Activated naive CD4-positive, alpha-beta T cell treated with anti-CD3 and anti-CD28 coated beads for 36 hours (primary cell): Measurements from ENCODE around the gene COL23A1. TPM values are rescaled to one million over a fixed set of nuclear protein-coding genes. Genes with fewer than 3 reads are reported as not detected.

Experiments used
- CTCF ChIA-PET: fragments of 350-600 bp; sonication (Branson Sonifier 250); formaldehyde crosslinking; loops from one replicate; lab custom pipeline; 2021; ENCODE audit warnings: antibody characterized with exemption; lab: Charles Lee
- DNase-seq: peaks from one replicate; pipeline ENCODE4 v3.0.0-alpha.2; 2020
- H3K27ac Mint-ChIP-seq: one replicate; pipeline ENCODE4 v1.8.0; 2021; ENCODE audit warnings: mild to moderate bottlenecking, mixed read lengths
- H3K27me3 Mint-ChIP-seq: one replicate; pipeline ENCODE4 v1.8.0; 2021; ENCODE audit warnings: low read depth, mixed read lengths
- H3K36me3 Mint-ChIP-seq: one replicate; pipeline ENCODE4 v1.8.0; 2021; ENCODE audit warnings: low read depth, mixed read lengths
- H3K4me1 Mint-ChIP-seq: one replicate; pipeline ENCODE4 v1.8.0; 2021; ENCODE audit warnings: low read depth, mixed read lengths
- H3K4me3 Mint-ChIP-seq: one replicate; pipeline ENCODE4 v1.8.0; 2021; ENCODE audit warnings: mild to moderate bottlenecking, moderate library complexity, mixed read lengths
- H3K9me3 Mint-ChIP-seq: one replicate; pipeline ENCODE4 v1.8.0; 2021; ENCODE audit warnings: mixed read lengths
- intact Hi-C: fragments of 100-400 bp; cut with micrococcal nuclease; formaldehyde crosslinking; loops from one replicate; pipeline ENCODE4 v1.15.1; 2023
- total RNA-seq, 2 experiments: library from RNA; stranded (reverse); gene quantifications; one replicate each; pipeline ENCODE4 v1.2.3, GENCODE V29; 2021

Gene COL23A1
- total RNA-seq, 2 experiments from 2014 or later = 0.07 TPM; not detected in 1

- no peak for DNase-seq
- CTCF ChIA-PET = interaction anchor here (3.1 kb wide), 1 partner anchor 11 kb away, joined by 10 read pairs; no protein-coding TSS in a partner anchor
- Mint-ChIP-seq H3K4me1 (no peaks in the 10 kb centered on the region), H3K9me3 (no peaks in the 10 kb centered on the region), H3K4me3 (no peak overlapping the region), H3K27ac (no peak overlapping the region), H3K27me3 (peaks cover 6% of the 10 kb centered on the region), H3K36me3 (no peaks in the 10 kb centered on the region)
- intact Hi-C loops = no loop called here
Observed at GRCh38 chr5:178450121-178451028, 139.8 kb downstream of the COL23A1 start.

- Mint-ChIP-seq H3K4me1 (no peaks in the 10 kb centered on the region), H3K4me3 (no peak overlapping the region), H3K27me3 (peaks cover 6% of the 10 kb centered on the region), H3K36me3 (no peaks in the 10 kb centered on the region), H3K27ac (no peak overlapping the region), H3K9me3 (no peaks in the 10 kb centered on the region)
- no peak for DNase-seq
- intact Hi-C loops = no loop called here
- CTCF ChIA-PET = interaction anchor here (3.1 kb wide), 1 partner anchor 12 kb away, joined by 10 read pairs; no protein-coding TSS in a partner anchor
Observed at GRCh38 chr5:178449163-178450070, 140.8 kb downstream of the COL23A1 start.

- no peak overlapping the region for H3K27ac Mint-ChIP-seq
- peaks cover 10% of the 10 kb centered on the region for H3K27me3 Mint-ChIP-seq
- intact Hi-C loops = no loop called here
- peaks cover 4% of the 10 kb centered on the region for H3K4me1 Mint-ChIP-seq
- CTCF ChIA-PET = interaction anchor here (1.3 kb wide), 1 partner anchor 16 kb away, joined by 4 read pairs; no protein-coding TSS in a partner anchor
- no peaks in the 10 kb centered on the region for H3K9me3 Mint-ChIP-seq
- H3K4me3 Mint-ChIP-seq = no peak overlapping the region
- DNase-seq = no peak
- H3K36me3 Mint-ChIP-seq = no peaks in the 10 kb centered on the region
Observed at GRCh38 chr5:178445534-178445933, 144.7 kb downstream of the COL23A1 start.

GRCh38 chr5:178442405-178443257, 147.6 kb downstream of the COL23A1 start:
- Mint-ChIP-seq H3K9me3 (no peaks in the 10 kb centered on the region), H3K4me1 (peaks cover 4% of the 10 kb centered on the region), H3K27me3 (peaks cover 6% of the 10 kb centered on the region), H3K4me3 (no peak overlapping the region), H3K27ac (no peak overlapping the region), H3K36me3 (no peaks in the 10 kb centered on the region)
- CTCF ChIA-PET = interaction anchor here (0.7 kb wide), 1 partner anchor 1378 kb away, joined by 3 read pairs; the partner anchor contains the start of gene SQSTM1
- intact Hi-C loops = no loop called here
- no peak for DNase-seq

- no peak for DNase-seq
- no peak overlapping the region for H3K27ac Mint-ChIP-seq
- peaks cover 4% of the 10 kb centered on the region for H3K4me1 Mint-ChIP-seq
- H3K36me3 Mint-ChIP-seq = no peaks in the 10 kb centered on the region
- no peaks in the 10 kb centered on the region for H3K9me3 Mint-ChIP-seq
- CTCF ChIA-PET = interaction anchor here (0.7 kb wide), 1 partner anchor 1379 kb away, joined by 3 read pairs; the partner anchor contains the start of gene SQSTM1
- H3K27me3 Mint-ChIP-seq = peaks cover 4% of the 10 kb centered on the region
- no peak overlapping the region for H3K4me3 Mint-ChIP-seq
- intact Hi-C loops = no loop called here
Observed at GRCh38 chr5:178441486-178442270, 148.5 kb downstream of the COL23A1 start.

- Mint-ChIP-seq H3K4me1 (peaks cover 4% of the 10 kb centered on the region), H3K36me3 (no peaks in the 10 kb centered on the region), H3K9me3 (no peaks in the 10 kb centered on the region), H3K4me3 (no peak overlapping the region), H3K27me3 (peaks cover 4% of the 10 kb centered on the region), H3K27ac (no peak overlapping the region)
- intact Hi-C loops = no loop called here
- no peak for DNase-seq
- CTCF ChIA-PET = no interaction called here
Observed at GRCh38 chr5:178440181-178440580, 150.0 kb downstream of the COL23A1 start.

- no peak overlapping the region for H3K27ac Mint-ChIP-seq
- CTCF ChIA-PET = no interaction called here
- peaks cover 4% of the 10 kb centered on the region for H3K27me3 Mint-ChIP-seq
- H3K36me3 Mint-ChIP-seq = no peaks in the 10 kb centered on the region
- H3K4me1 Mint-ChIP-seq = peaks cover 4% of the 10 kb centered on the region
- no peak for DNase-seq
- intact Hi-C loops = no loop called here
- no peak overlapping the region for H3K4me3 Mint-ChIP-seq
- H3K9me3 Mint-ChIP-seq = no peaks in the 10 kb centered on the region
Observed at GRCh38 chr5:178439493-178440180, 150.6 kb downstream of the COL23A1 start.

GRCh38 chr5:178438796-178439195, 151.4 kb downstream of the COL23A1 start:
- H3K27me3 Mint-ChIP-seq = peaks cover 4% of the 10 kb centered on the region
- H3K36me3 Mint-ChIP-seq = no peaks in the 10 kb centered on the region
- DNase-seq = no peak
- no peak overlapping the region for H3K27ac Mint-ChIP-seq
- H3K4me3 Mint-ChIP-seq = no peak overlapping the region
- intact Hi-C loops = no loop called here
- peaks cover 4% of the 10 kb centered on the region for H3K4me1 Mint-ChIP-seq
- CTCF ChIA-PET = interaction anchor here (1.5 kb wide), 1 partner anchor 161 kb away, joined by 3 read pairs; no protein-coding TSS in a partner anchor
- no peaks in the 10 kb centered on the region for H3K9me3 Mint-ChIP-seq

GRCh38 chr5:178437386-178438075, 152.7 kb downstream of the COL23A1 start:
- Mint-ChIP-seq H3K27ac (no peak overlapping the region), H3K4me3 (no peak overlapping the region), H3K4me1 (no peaks in the 10 kb centered on the region), H3K27me3 (no peaks in the 10 kb centered on the region), H3K36me3 (no peaks in the 10 kb centered on the region), H3K9me3 (no peaks in the 10 kb centered on the region)
- CTCF ChIA-PET = interaction anchor here (1.5 kb wide), 1 partner anchor 159 kb away, joined by 3 read pairs; no protein-coding TSS in a partner anchor
- no peak for DNase-seq
- intact Hi-C loops = no loop called here

GRCh38 chr5:178436326-178436940, 153.8 kb downstream of the COL23A1 start:
- Mint-ChIP-seq H3K9me3 (no peaks in the 10 kb centered on the region), H3K27ac (no peak overlapping the region), H3K4me1 (no peaks in the 10 kb centered on the region), H3K4me3 (no peak overlapping the region), H3K27me3 (no peaks in the 10 kb centered on the region), H3K36me3 (no peaks in the 10 kb centered on the region)
- intact Hi-C loops = no loop called here
- CTCF ChIA-PET = no interaction called here
- DNase-seq = no peak
